K562 (cell line): ENCODE results near the gene RNU6-9. TPM values are rescaled to one million over a fixed set of nuclear protein-coding genes. Genes with fewer than 3 reads are reported as not detected.
A peak's percentile ranks its signal among the peaks of the same experiment; 100 is the strongest.

ENCODE experiments used
- ATAC-seq: fragments of 200-7000 bp; cut with Tn5 transposase; 3 replicates; pipeline ENCODE4 v1.9.1; 2020; ENCODE audit warnings: moderate library complexity
- BruUV-seq: library from RNA; stranded (reverse); fragments of 400-500 nt; replicated peaks from 2 replicates; lab custom pipeline; 2021; lab: Mats Ljungman, UMichigan
- CTCF ChIA-PET: fragments of 300-600 bp; formaldehyde crosslinking; extraction: SDS; loops from one replicate; lab custom pipeline; 2021; ENCODE audit warnings: low intra/inter-chr PET ratio; lab: Yijun Ruan, JAX
- POLR2A ChIA-PET: fragments of 300-600, 350-650 bp; sonication (Branson Sonifier 250); formaldehyde crosslinking; extraction: SDS; loops from one replicate; lab custom pipeline; 2021; ENCODE audit warnings: antibody characterized with exemption, inconsistent platforms; lab: Yijun Ruan, JAX
- DNase-seq, 4 experiments: peaks; one replicate each; pipeline versions ENCODE4 v3.0.0 to v3.0.0-alpha.2; 2011 to 2018; ENCODE audit warnings: low spot score in 3 of 4, mixed read lengths in 3 of 4; ENCODE audit errors: extremely low read depth in 1 of 4
- FAIRE-seq: peaks from 2 replicates; lab custom pipeline; 2011; peaks lifted over from hg19 to GRCh38; lab: Jason Lieb, UNC
- H2AFZ ChIP-seq: 2 replicates; pipeline ENCODE4 v1.6.0; 2011; ENCODE audit warnings: low read depth, low read length, control low read depth, inconsistent platforms
- H3K27ac ChIP-seq: fragments of 200-600 bp; 3 replicates; pipeline ENCODE4 v1.8.0; 2011; ENCODE audit warnings: low read depth, mild to moderate bottlenecking, control low read depth, inconsistent platforms, low read length, moderate library complexity, mixed read lengths; ENCODE audit errors: extremely low read depth
- H3K27me3 ChIP-seq, 2 experiments: fragments of 300-600 bp in 1 of 2; 2 replicates in 1 of 2; 3 replicates in 1 of 2; pipeline versions ENCODE4 v1.6.0 to v1.8.0; 2011; ENCODE audit warnings: inconsistent platforms in 2 of 2, low read length in 2 of 2, mild to moderate bottlenecking in 1 of 2, mixed read lengths in 1 of 2, moderate library complexity in 1 of 2; ENCODE audit not compliant: control insufficient read depth in 2 of 2, insufficient read depth in 2 of 2
- H3K36me3 ChIP-seq: fragments of 300-600 bp; 3 replicates; pipeline ENCODE4 v1.8.0; 2011; ENCODE audit warnings: mild to moderate bottlenecking, low read length, inconsistent platforms; ENCODE audit not compliant: control insufficient read depth, insufficient read depth
- H3K4me1 ChIP-seq, 2 experiments: fragments of 200-600 bp in 1 of 2; replicated peaks in 1 of 2; 2 replicates in 1 of 2; 3 replicates in 1 of 2; pipeline versions ENCODE4 v1.5.1 to v1.8.0; 2011; ENCODE audit warnings: inconsistent platforms in 2 of 2, low read length in 2 of 2, mild to moderate bottlenecking in 1 of 2, mixed read lengths in 1 of 2, moderate library complexity in 1 of 2; ENCODE audit not compliant: control insufficient read depth in 2 of 2, insufficient read depth in 2 of 2
- H3K4me2 ChIP-seq: 2 replicates; pipeline ENCODE4 v1.6.1; 2011; ENCODE audit warnings: low read length, control low read depth, inconsistent platforms, mixed read lengths; ENCODE audit not compliant: insufficient read depth
- H3K4me3 ChIP-seq: fragments of 200-600 bp; sonication (generic), shearing (Covaris generic); 2 replicates; pipeline ENCODE4 v1.5.1; 2016; ENCODE audit warnings: control low read depth, inconsistent platforms
- H3K79me2 ChIP-seq: fragments of 200-600 bp; 3 replicates; pipeline ENCODE4 v1.8.0; 2011; ENCODE audit warnings: low read length, inconsistent platforms; ENCODE audit not compliant: control insufficient read depth, insufficient read depth
- H3K9ac ChIP-seq, 2 experiments: 2 replicates each; pipeline versions ENCODE4 v1.6.0 to v1.6.1; 2011; ENCODE audit warnings: low read depth in 2 of 2, low read length in 2 of 2, control low read depth in 1 of 2, inconsistent platforms in 1 of 2, mild to moderate bottlenecking in 1 of 2, mixed read lengths in 1 of 2; ENCODE audit not compliant: insufficient read depth in 1 of 2
- H3K9me1 ChIP-seq: one replicate; pipeline ENCODE4 v1.6.0; 2011; ENCODE audit warnings: inconsistent platforms, mild to moderate bottlenecking, low read length, moderate library complexity; ENCODE audit not compliant: control insufficient read depth, insufficient read depth
- H3K9me3 ChIP-seq: replicated peaks from 2 replicates; pipeline ENCODE4 v1.5.1; 2011; ENCODE audit warnings: low read depth, low read length, inconsistent platforms; ENCODE audit not compliant: control insufficient read depth, insufficient read depth
- H4K20me1 ChIP-seq: replicated peaks from 2 replicates; pipeline ENCODE4 v1.6.1; 2011; ENCODE audit warnings: low read length, inconsistent platforms, mixed read lengths; ENCODE audit not compliant: control insufficient read depth, insufficient read depth
- CXXC5 ChIP-seq: fragments of 250-450 bp; sonication (Bioruptor Pico); IDR thresholded peaks from 2 replicates; pipeline ENCODE4 v1.8.0; 2022; ENCODE audit warnings: inconsistent platforms, mild to moderate bottlenecking, moderate library complexity
- EGR1 ChIP-seq: fragments of 450-650 bp; conservative IDR thresholded peaks from 2 replicates; pipeline ENCODE4 v1.6.1; 2017; ENCODE audit warnings: mild to moderate bottlenecking
- HDGF ChIP-seq: fragments of 450-650 bp; IDR thresholded peaks from 2 replicates; pipeline ENCODE4 v1.6.1; 2016
- IRF2 ChIP-seq: sonication (generic); formaldehyde crosslinking; IDR thresholded peaks from 2 replicates; pipeline ENCODE4 v1.8.1; 2022; ENCODE audit warnings: mild to moderate bottlenecking, missing genetic modification reagents
- MCM5 ChIP-seq: fragments of 450-650 bp; IDR thresholded peaks from 2 replicates; pipeline ENCODE4 v1.6.1; 2016; ENCODE audit warnings: low read depth
- MYNN ChIP-seq, 2 experiments: sonication (generic); formaldehyde crosslinking in 1 of 2; IDR thresholded peaks; 2 replicates each; pipeline versions ENCODE4 v1.5.0 to v1.6.1; 2016 to 2020; ENCODE audit warnings: antibody characterized with exemption in 1 of 2, missing genetic modification reagents in 1 of 2
- PHF20 ChIP-seq: fragments of 450-650 bp; IDR thresholded peaks from 2 replicates; pipeline ENCODE4 v1.6.1; 2018; ENCODE audit not compliant: partially characterized antibody
- POU5F1 ChIP-seq: fragments of 150-350 bp; IDR thresholded peaks from 2 replicates; pipeline ENCODE4 v1.6.1; 2014; ENCODE audit warnings: borderline replicate concordance, low read length, low read depth, mild to moderate bottlenecking; ENCODE audit not compliant: partially characterized antibody
- RBM34 ChIP-seq: fragments of 200-400 bp; formaldehyde crosslinking; IDR thresholded peaks from 2 replicates; pipeline ENCODE4 v1.6.1; 2018; ENCODE audit warnings: low read length, borderline replicate concordance; ENCODE audit not compliant: insufficient read depth
- RNF219 ChIP-seq: fragments of 250-450 bp; sonication (Bioruptor Pico); IDR thresholded peaks from 2 replicates; pipeline ENCODE4 v1.5.0; 2022; ENCODE audit warnings: mild to moderate bottlenecking
- ZBTB17 ChIP-seq: fragments of 450-650 bp; formaldehyde crosslinking; IDR thresholded peaks from 2 replicates; pipeline ENCODE4 v1.4.0; 2020; ENCODE audit warnings: mild to moderate bottlenecking
- ZNF133 ChIP-seq: fragments of 250-450 bp; sonication (Bioruptor Pico); IDR thresholded peaks from 2 replicates; pipeline ENCODE4 v1.4.0; 2020; ENCODE audit warnings: mild to moderate bottlenecking
- ZNF174 ChIP-seq: fragments of 250-450 bp; sonication (Bioruptor Pico); IDR thresholded peaks from 2 replicates; pipeline ENCODE4 v1.4.0; 2020; ENCODE audit warnings: mild to moderate bottlenecking
- ZNF780A ChIP-seq: fragments of 250-450 bp; sonication (Bioruptor Pico); IDR thresholded peaks from 2 replicates; pipeline ENCODE4 v1.5.0; 2021; ENCODE audit warnings: mild to moderate bottlenecking
- WGBS: fragments of 100-300 bp; shearing (Covaris generic); methylation state at CpG from one replicate; pipeline ENCODE4 v1.1.6; 2016; ENCODE audit warnings: low coverage, mixed read lengths; ENCODE audit not compliant: insufficient coverage; ENCODE audit errors: missing lambda C conversion rate; 5-methylcytosine and 5-hydroxymethylcytosine counted together
- in situ Hi-C: fragments of 300-500 bp; cut with MboI; formaldehyde crosslinking; loops from 4 replicates; pipeline ENCODE4 v1.15.0; 2018; ENCODE audit warnings: inconsistent platforms, mixed read lengths
- intact Hi-C: fragments of 100-400 bp; cut with micrococcal nuclease; formaldehyde crosslinking; loops from 2 replicates; pipeline ENCODE4 v1.14.2; 2022
- polyA plus RNA-seq, 8 experiments: library from polyadenylated mRNA; depleted of rRNA in 4 of 8; stranded (reverse) in 5 of 8; unstranded in 3 of 8; fragments of >200 nt; fragmentation: Nextera tagmentation in 2 of 8; fragmentation: Illumina TruSeq in 1 of 8; extraction: Ambion mirVana in 2 of 8; extraction: Trizol in 1 of 8; gene quantifications; 2 replicates each; pipeline versions ENCODE4 v1.2.1 to v1.2.3, GENCODE V29; 2011 to 2014; ENCODE audit warnings: inconsistent platforms in 1 of 8, missing spikeins in 1 of 8
- total RNA-seq, 7 experiments: library from RNA; depleted of rRNA in 6 of 7; stranded (reverse); fragments of >200 nt in 6 of 7; fragmentation: Illumina TruSeq in 2 of 7; extraction: Trizol in 2 of 7; gene quantifications; 2 replicates each; pipeline versions ENCODE4 v1.2.1 to v1.2.3, GENCODE V29; 2011 to 2021; ENCODE audit warnings: low replicate concordance in 1 of 7
- TF ChIP-seq, protein P1 (sequence below): IDR thresholded peaks from 2 replicates; pipeline ENCODE4 v1.6.1; 2014; ENCODE audit warnings: antibody characterized with exemption
- TF ChIP-seq, protein P2 (sequence below): sonication (generic); formaldehyde crosslinking; IDR thresholded peaks from 2 replicates; pipeline ENCODE4 v1.8.1; 2023; ENCODE audit warnings: mild to moderate bottlenecking, missing genetic modification reagents

Gene RNU6-9
- total and polyA plus RNA-seq, 9 of the 15 experiments (the other 6 are each of a cell fraction or from before 2014, with no cell fraction given), result not detected

DNA sequence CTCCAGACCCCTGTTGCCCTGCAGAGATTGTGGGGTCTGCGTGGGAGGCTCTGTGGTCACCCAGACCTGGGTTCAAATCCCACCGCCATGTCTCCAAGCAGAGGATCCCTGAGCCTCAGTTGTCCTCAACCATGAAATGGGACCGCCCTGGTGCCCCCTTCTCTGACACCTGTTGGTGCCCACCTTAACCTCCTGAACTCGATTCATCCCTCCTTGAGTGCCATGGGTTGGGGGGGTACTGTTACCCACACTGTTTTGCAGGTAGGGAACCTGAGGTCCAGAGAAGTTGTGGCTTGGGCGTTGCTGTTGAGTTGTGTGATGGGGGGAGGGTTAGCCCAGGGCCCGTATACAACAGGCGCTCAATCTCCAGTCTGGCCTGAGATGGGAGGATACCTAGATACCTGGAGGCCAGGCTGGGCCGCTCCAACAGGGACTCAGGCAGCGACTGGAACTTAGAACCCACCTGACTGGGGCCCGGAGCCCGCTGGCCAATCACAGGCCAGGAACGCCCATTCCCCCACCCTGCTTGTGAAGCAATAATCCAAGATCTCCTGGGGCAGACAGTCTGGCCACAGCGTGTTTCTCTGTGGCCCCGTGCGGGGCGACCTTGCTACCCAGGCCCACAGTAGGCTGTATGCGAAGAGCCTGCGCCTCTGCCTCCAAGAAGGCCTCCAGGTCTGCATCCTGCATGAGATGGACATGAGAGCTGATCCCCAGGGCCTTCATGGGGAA is 35.4 kb downstream of the RNU6-9 start:
- 93% methylated on average over 15 of the region's 18 CpGs for WGBS
- no peak for ATAC-seq
- Histone ChIP-seq H3K4me2 (no peak overlapping the region), H2AFZ (no peak overlapping the region), H3K79me2 (peaks cover 83% of the 10 kb centered on the region), H3K4me3 (no peak overlapping the region), H4K20me1 (no peaks in the 10 kb centered on the region; the same call in 1 of the 2 replicates), H3K9ac (peak overlapping the region in 1 of 2 experiments; percentile 99; a peak in 2 of 4 replicates), H3K4me1 (peaks cover 2 to 75% of the 10 kb centered on the region in 2 experiments; a peak in 4 of 5 replicates), H3K9me3 (no peaks in the 10 kb centered on the region), H3K27ac (no peak overlapping the region; the same call in 2 of the 3 replicates), H3K36me3 (peaks cover 52% of the 10 kb centered on the region; the same call in 2 of the 3 replicates), H3K9me1 (no peaks in the 10 kb centered on the region), H3K27me3 (no peaks in the 10 kb centered on the region)
- peak in 3 of 4 experiments; percentile 52 to 69 (median 58) for DNase-seq
- ChIA-PET CTCF (no interaction called here), POLR2A (interaction anchor here (1.0 kb wide), 1 partner anchor 11 kb away, joined by 3 read pairs; no protein-coding TSS in a partner anchor)
- BruUV-seq, result TSS peak; percentile 29
- no peak for FAIRE-seq
- intact Hi-C loops (no loop called here), in situ Hi-C loops (no loop called here)
- TF ChIP-seq EGR1, result no peak
- TF ChIP-seq PHF20, result no peak
- TF ChIP-seq POU5F1, result no peak
- no peak for TF ChIP-seq CXXC5
- no peak for TF ChIP-seq ZBTB17 (CRISPR knock-in tag)
- TF ChIP-seq, protein P1, sequence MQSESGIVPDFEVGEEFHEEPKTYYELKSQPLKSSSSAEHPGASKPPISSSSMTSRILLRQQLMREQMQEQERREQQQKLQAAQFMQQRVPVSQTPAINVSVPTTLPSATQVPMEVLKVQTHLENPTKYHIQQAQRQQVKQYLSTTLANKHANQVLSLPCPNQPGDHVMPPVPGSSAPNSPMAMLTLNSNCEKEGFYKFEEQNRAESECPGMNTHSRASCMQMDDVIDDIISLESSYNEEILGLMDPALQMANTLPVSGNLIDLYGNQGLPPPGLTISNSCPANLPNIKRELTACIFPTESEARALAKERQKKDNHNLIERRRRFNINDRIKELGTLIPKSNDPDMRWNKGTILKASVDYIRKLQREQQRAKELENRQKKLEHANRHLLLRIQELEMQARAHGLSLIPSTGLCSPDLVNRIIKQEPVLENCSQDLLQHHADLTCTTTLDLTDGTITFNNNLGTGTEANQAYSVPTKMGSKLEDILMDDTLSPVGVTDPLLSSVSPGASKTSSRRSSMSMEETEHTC, result no peak
- TF ChIP-seq, protein P2, sequence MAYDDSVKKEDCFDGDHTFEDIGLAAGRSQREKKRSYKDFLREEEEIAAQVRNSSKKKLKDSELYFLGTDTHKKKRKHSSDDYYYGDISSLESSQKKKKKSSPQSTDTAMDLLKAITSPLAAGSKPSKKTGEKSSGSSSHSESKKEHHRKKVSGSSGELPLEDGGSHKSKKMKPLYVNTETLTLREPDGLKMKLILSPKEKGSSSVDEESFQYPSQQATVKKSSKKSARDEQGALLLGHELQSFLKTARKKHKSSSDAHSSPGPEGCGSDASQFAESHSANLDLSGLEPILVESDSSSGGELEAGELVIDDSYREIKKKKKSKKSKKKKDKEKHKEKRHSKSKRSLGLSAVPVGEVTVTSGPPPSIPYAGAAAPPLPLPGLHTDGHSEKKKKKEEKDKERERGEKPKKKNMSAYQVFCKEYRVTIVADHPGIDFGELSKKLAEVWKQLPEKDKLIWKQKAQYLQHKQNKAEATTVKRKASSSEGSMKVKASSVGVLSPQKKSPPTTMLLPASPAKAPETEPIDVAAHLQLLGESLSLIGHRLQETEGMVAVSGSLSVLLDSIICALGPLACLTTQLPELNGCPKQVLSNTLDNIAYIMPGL (CRISPR knock-in tag), result no peak
- no peak for TF ChIP-seq RBM34
- TF ChIP-seq MCM5, result no peak
- TF ChIP-seq ZNF780A (CRISPR knock-in tag), result no peak
- no peak for TF ChIP-seq ZNF133 (CRISPR knock-in tag)
- TF ChIP-seq IRF2, result no peak
- TF ChIP-seq ZNF174 (CRISPR knock-in tag), result no peak
- TF ChIP-seq RNF219, result no peak
- no peak for TF ChIP-seq HDGF
- TF ChIP-seq MYNN (IDR thresholded peaks at IDR 0.05), result no peak
- TF ChIP-seq MYNN (CRISPR knock-in tag; IDR thresholded peaks at IDR 0.05), result no peak
